ENCODE measurements around the gene STARD13. TPM values are rescaled to one million over a fixed set of nuclear protein-coding genes. Genes with fewer than 3 reads are reported as not detected.
A peak's percentile ranks its signal among the peaks of the same experiment; 100 is the strongest.

Gene STARD13
- total and polyA plus RNA-seq, 7 experiments from 2014 or later = 0.30 to 1.1 (median 0.73) TPM; not detected in 2

GRCh38 chr13:33199289-33199850, 86.2 kb downstream of the STARD13 start:
- DNase-seq = no peak
- peaks cover 0 to 14% (median 9%) of the 10 kb centered on the region in 5 donors for H3K27me3 Mint-ChIP-seq
- intact Hi-C loops (cut with micrococcal nuclease) = no loop called here

DNA sequence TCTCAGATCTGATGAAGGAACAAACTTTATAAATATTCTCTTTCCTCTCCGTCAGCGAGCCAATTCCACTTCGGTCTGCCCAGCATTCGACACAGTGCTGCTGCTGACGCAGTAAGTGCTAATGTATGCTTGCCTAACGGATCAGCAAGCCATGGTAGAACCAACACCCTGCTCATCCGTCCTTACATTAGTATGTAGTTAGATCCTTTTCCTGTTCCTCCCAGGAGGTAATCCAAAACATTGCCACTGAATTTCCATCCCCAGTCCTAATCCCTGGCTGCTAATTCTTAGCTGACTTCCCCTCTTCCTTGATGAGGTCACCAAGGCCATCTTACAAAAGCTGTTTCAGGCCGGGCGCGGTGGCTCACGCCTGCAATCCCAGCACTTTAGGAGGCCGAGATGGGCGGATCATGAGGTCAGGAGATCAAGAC, 88.0 kb downstream of the STARD13 start:
- no peak for DNase-seq
- Histone ChIP-seq H3K36me3 (ENCODE audit: control insufficient read depth in 2 of 3, insufficient read depth in 3 of 3, low read length in 3 of 3) (no peaks in the 10 kb centered on the region), H3K9me3 (ENCODE audit: control insufficient read depth in 2 of 3, low read length in 3 of 3) (no peaks in the 10 kb centered on the region), H3K4me3 (ENCODE audit: low read length) (no peak overlapping the region), H3K27me3 (ENCODE audit: control insufficient read depth in 2 of 2, insufficient read depth in 2 of 2, low read length in 2 of 2) (no peaks in the 10 kb centered on the region), H3K27ac (ENCODE audit: low read depth, low read length) (no peak overlapping the region), H3K4me1 (ENCODE audit: control insufficient read depth in 2 of 2, insufficient read depth in 2 of 2, low read length in 2 of 2) (no peaks in the 10 kb centered on the region)
- H3K27me3 Mint-ChIP-seq = peaks cover 0 to 9% (median 4%) of the 10 kb centered on the region in 5 donors
- ChIA-PET POLR2A (no interaction called here), CTCF (no interaction called here)
- intact Hi-C loops (cut with micrococcal nuclease) = no loop called here
- H3K27ac Mint-ChIP-seq = no peak overlapping the region
- H3K4me1 Mint-ChIP-seq = peaks cover 0 to 38% (median 7%) of the 10 kb centered on the region in 7 donors
- H3K36me3 Mint-ChIP-seq = peaks cover 0 to 2% (median 0%) of the 10 kb centered on the region in 5 donors
- H3K9me3 Mint-ChIP-seq = peaks cover 0 to 2% (median 0%) of the 10 kb centered on the region in 11 donors
- H3K4me3 Mint-ChIP-seq = no peak overlapping the region
- no peak for ATAC-seq

More at GRCh38 chr13:33199289-33199850, 86.2 kb downstream of the STARD13 start:
- H3K36me3 Mint-ChIP-seq = peaks cover 0 to 2% (median 0%) of the 10 kb centered on the region in 5 donors
- Histone ChIP-seq H3K4me1 (ENCODE audit: control insufficient read depth in 2 of 2, insufficient read depth in 2 of 2, low read length in 2 of 2) (no peaks in the 10 kb centered on the region), H3K27ac (ENCODE audit: low read depth, low read length) (no peak overlapping the region), H3K9me3 (ENCODE audit: control insufficient read depth in 2 of 3, low read length in 3 of 3) (no peaks in the 10 kb centered on the region), H3K36me3 (ENCODE audit: control insufficient read depth in 2 of 3, insufficient read depth in 3 of 3, low read length in 3 of 3) (no peaks in the 10 kb centered on the region), H3K27me3 (ENCODE audit: control insufficient read depth in 2 of 2, insufficient read depth in 2 of 2, low read length in 2 of 2) (no peaks in the 10 kb centered on the region), H3K4me3 (ENCODE audit: low read length) (no peak overlapping the region)
- H3K4me1 Mint-ChIP-seq = peaks cover 0 to 40% (median under 1%) of the 10 kb centered on the region in 7 donors
- peak overlapping the region in 1 of 9 donors; percentile 14 for H3K27ac Mint-ChIP-seq
- ChIA-PET POLR2A (no interaction called here), CTCF (no interaction called here)
- peaks cover 0 to 2% (median 0%) of the 10 kb centered on the region in 11 donors for H3K9me3 Mint-ChIP-seq
- H3K4me3 Mint-ChIP-seq = no peak overlapping the region
- ATAC-seq = no peak

- H3K27me3 ChIP-seq (ENCODE audit: control insufficient read depth in 2 of 2, insufficient read depth in 2 of 2, low read length in 2 of 2) = no peaks in the 10 kb centered on the region
- no peak overlapping the region for H3K27ac ChIP-seq (ENCODE audit: low read depth, low read length)
- no peaks in the 10 kb centered on the region for H3K4me1 ChIP-seq (ENCODE audit: control insufficient read depth in 2 of 2, insufficient read depth in 2 of 2, low read length in 2 of 2)
- H3K4me3 ChIP-seq (ENCODE audit: low read length) = no peak overlapping the region
- H3K36me3 Mint-ChIP-seq = no peaks in the 10 kb centered on the region
- H3K9me3 ChIP-seq (ENCODE audit: control insufficient read depth in 2 of 3, low read length in 3 of 3) = no peaks in the 10 kb centered on the region
- peaks cover 0 to 1% (median 0%) of the 10 kb centered on the region in 11 donors for H3K9me3 Mint-ChIP-seq
- no peaks in the 10 kb centered on the region for H3K36me3 ChIP-seq (ENCODE audit: control insufficient read depth in 2 of 3, insufficient read depth in 3 of 3, low read length in 3 of 3)
- peaks cover 0 to 34% (median 7%) of the 10 kb centered on the region in 7 donors for H3K4me1 Mint-ChIP-seq
- DNase-seq = no peak
- POLR2A ChIA-PET = no interaction called here
- no peak for ATAC-seq
- H3K27ac Mint-ChIP-seq = no peak overlapping the region
- CTCF ChIA-PET = no interaction called here
- H3K27me3 Mint-ChIP-seq = peaks cover 0 to 4% (median 0%) of the 10 kb centered on the region in 5 donors
- intact Hi-C loops (cut with micrococcal nuclease) = no loop called here
- no peak overlapping the region for H3K4me3 Mint-ChIP-seq
Observed at GRCh38 chr13:33196767-33197166, 88.8 kb downstream of the STARD13 start.

DNA sequence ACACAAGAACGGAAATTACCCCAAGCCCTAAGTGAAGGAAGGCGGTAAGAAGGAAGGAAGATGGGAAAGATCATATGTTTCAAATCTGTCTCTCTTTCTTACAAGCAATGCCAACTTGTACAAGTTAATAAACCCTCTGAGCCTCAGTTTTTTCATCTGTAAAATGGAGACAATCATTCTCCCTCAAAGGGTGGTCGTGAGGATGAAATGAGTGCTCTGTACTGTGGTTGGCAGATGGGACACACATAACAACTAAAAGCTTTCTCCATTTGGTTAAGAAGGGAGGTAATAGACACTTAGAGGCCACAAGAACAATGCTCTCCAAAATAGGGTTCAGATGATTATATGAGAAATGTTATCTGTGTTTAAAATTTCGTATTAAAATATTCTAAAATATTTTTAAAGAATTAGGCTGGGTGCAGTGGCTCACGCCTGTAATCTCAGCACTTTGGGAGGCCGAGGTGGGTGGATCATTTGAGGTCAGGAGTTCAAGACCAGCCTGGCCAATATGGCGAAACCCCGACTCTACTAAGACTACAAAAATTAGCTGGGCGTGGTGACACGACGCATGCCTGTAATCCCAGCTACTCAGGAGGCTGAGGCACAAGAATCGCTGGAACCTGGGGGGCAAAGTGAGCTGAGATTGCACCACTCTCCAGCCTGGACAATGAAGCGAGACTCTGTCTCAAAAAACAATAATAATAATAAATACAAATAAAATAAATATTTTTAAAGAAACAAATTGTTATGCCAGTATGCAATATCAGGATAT, 89.7 kb downstream of the STARD13 start:
- H3K4me3 ChIP-seq (ENCODE audit: low read length) = no peak overlapping the region
- ATAC-seq (no peak), DNase-seq (no peak)
- Mint-ChIP-seq H3K27me3 (peaks cover 0 to 4% (median 0%) of the 10 kb centered on the region in 5 donors), H3K36me3 (no peaks in the 10 kb centered on the region), H3K4me3 (no peak overlapping the region), H3K4me1 (peaks cover 0 to 39% (median 7%) of the 10 kb centered on the region in 7 donors), H3K9me3 (peaks cover 0 to 1% (median 0%) of the 10 kb centered on the region in 11 donors), H3K27ac (no peak overlapping the region)
- POLR2A ChIA-PET = interaction anchor here (0.7 kb wide), 1 partner anchor 10 kb away, joined by 3 read pairs; no protein-coding TSS in a partner anchor
- CTCF ChIA-PET = no interaction called here
- no peaks in the 10 kb centered on the region for H3K4me1 ChIP-seq (ENCODE audit: control insufficient read depth in 2 of 2, insufficient read depth in 2 of 2, low read length in 2 of 2)
- H3K9me3 ChIP-seq (ENCODE audit: control insufficient read depth in 2 of 3, low read length in 3 of 3) = no peaks in the 10 kb centered on the region
- no peaks in the 10 kb centered on the region for H3K27me3 ChIP-seq (ENCODE audit: control insufficient read depth in 2 of 2, insufficient read depth in 2 of 2, low read length in 2 of 2)
- H3K27ac ChIP-seq (ENCODE audit: low read depth, low read length) = no peak overlapping the region
- no peaks in the 10 kb centered on the region for H3K36me3 ChIP-seq (ENCODE audit: control insufficient read depth in 2 of 3, insufficient read depth in 3 of 3, low read length in 3 of 3)
- intact Hi-C loops (cut with micrococcal nuclease) = no loop called here

GRCh38 chr13:33194820-33195692, 90.5 kb downstream of the STARD13 start:
- intact Hi-C loops (cut with micrococcal nuclease) = no loop called here
- POLR2A ChIA-PET = no interaction called here
- H3K9me3 Mint-ChIP-seq = peaks cover 0 to 1% (median 0%) of the 10 kb centered on the region in 11 donors
- no peaks in the 10 kb centered on the region for H3K4me1 ChIP-seq (ENCODE audit: control insufficient read depth in 2 of 2, insufficient read depth in 2 of 2, low read length in 2 of 2)
- no peaks in the 10 kb centered on the region for H3K27me3 ChIP-seq (ENCODE audit: control insufficient read depth in 2 of 2, insufficient read depth in 2 of 2, low read length in 2 of 2)
- H3K4me3 Mint-ChIP-seq = no peak overlapping the region
- H3K9me3 ChIP-seq (ENCODE audit: control insufficient read depth in 2 of 3, low read length in 3 of 3) = no peaks in the 10 kb centered on the region
- H3K36me3 ChIP-seq (ENCODE audit: control insufficient read depth in 2 of 3, insufficient read depth in 3 of 3, low read length in 3 of 3) = no peaks in the 10 kb centered on the region
- H3K27ac Mint-ChIP-seq = no peak overlapping the region
- H3K27ac ChIP-seq (ENCODE audit: low read depth, low read length) = no peak overlapping the region
- H3K4me1 Mint-ChIP-seq = peaks cover 0 to 37% (median 7%) of the 10 kb centered on the region in 7 donors
- CTCF ChIA-PET = no interaction called here
- ATAC-seq (no peak), DNase-seq (no peak)
- H3K36me3 Mint-ChIP-seq = no peaks in the 10 kb centered on the region
- no peak overlapping the region for H3K4me3 ChIP-seq (ENCODE audit: low read length)
- H3K27me3 Mint-ChIP-seq = peaks cover 0 to 4% (median 0%) of the 10 kb centered on the region in 5 donors

GRCh38 chr13:33193428-33193974, 92.1 kb downstream of the STARD13 start:
- peak overlapping the region in 2 of 9 donors; percentile 26 to 73 for H3K27ac Mint-ChIP-seq
- peak overlapping the region in 2 of 10 donors; percentile 12 to 37 for H3K4me3 Mint-ChIP-seq
- intact Hi-C loops (cut with micrococcal nuclease) = no loop called here
- H3K4me3 ChIP-seq (ENCODE audit: low read length) = no peak overlapping the region
- no peaks in the 10 kb centered on the region for H3K4me1 ChIP-seq (ENCODE audit: control insufficient read depth in 2 of 2, insufficient read depth in 2 of 2, low read length in 2 of 2)
- CTCF ChIA-PET = no interaction called here
- H3K36me3 Mint-ChIP-seq = no peaks in the 10 kb centered on the region
- no peak for ATAC-seq
- no peak for DNase-seq
- H3K9me3 Mint-ChIP-seq = peaks cover 0 to 1% (median 0%) of the 10 kb centered on the region in 11 donors
- no peaks in the 10 kb centered on the region for H3K27me3 ChIP-seq (ENCODE audit: control insufficient read depth in 2 of 2, insufficient read depth in 2 of 2, low read length in 2 of 2)
- no peaks in the 10 kb centered on the region for H3K9me3 ChIP-seq (ENCODE audit: control insufficient read depth in 2 of 3, low read length in 3 of 3)
- POLR2A ChIA-PET = no interaction called here
- H3K27me3 Mint-ChIP-seq = peaks cover 0 to 5% (median 0%) of the 10 kb centered on the region in 5 donors
- peaks cover 0 to 29% (median 7%) of the 10 kb centered on the region in 7 donors for H3K4me1 Mint-ChIP-seq
- H3K36me3 ChIP-seq (ENCODE audit: control insufficient read depth in 2 of 3, insufficient read depth in 3 of 3, low read length in 3 of 3) = no peaks in the 10 kb centered on the region
- no peak overlapping the region for H3K27ac ChIP-seq (ENCODE audit: low read depth, low read length)

All from naive thymus-derived CD4-positive, alpha-beta T cell (primary cell).